Esophagus mucosa (tissue), 1 donor: ENCODE data around the gene LINGO3. TPM values are rescaled to one million over a fixed set of nuclear protein-coding genes. Genes with fewer than 3 reads are reported as not detected.
A peak's percentile ranks its signal among the peaks of the same experiment; 100 is the strongest.

Experiments
- ATAC-seq: fragments of 200-7000 bp; cut with Tn5 transposase; one replicate; pipeline ENCODE4 v1.9.1; 2020
- total RNA-seq: library from RNA; stranded (reverse); gene quantifications from one replicate; pipeline ENCODE4 v1.2.4, GENCODE V29; 2023
- donor health status: DM: yes; HTN: yes; CAD: no.

LINGO3 gene
- total RNA-seq, 1 donor from 2014 or later: not detected

DNA sequence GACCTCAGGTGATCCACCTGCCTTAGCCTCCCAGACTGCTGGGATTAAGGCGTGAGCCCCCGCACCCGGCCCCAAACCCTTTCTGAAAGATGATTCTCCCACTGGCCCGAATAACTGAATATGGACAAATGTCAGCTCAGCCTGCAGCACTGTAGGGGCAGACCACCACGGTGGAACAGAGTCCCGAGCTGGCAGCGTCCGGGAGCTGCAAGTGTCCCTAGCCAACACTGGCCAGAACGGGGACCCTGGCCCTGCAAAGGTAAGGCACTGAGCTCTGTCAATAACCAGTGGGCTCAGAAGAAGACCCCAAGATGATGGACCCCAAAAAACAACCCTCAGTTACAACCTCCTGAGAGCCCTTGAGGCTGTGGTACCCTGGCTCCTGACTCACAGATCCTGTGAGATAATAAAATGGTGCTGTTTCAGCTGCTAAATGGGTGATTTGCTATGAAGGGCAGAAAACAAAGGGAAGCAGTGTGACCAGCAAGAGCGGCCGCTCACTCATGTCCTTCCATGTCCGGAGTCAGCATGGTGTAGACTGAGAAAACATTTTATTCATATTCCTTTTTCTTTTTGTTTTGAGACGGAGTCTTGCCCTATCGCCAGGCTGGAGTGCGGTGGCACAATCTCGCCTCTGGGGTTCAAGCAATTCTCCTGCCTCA, 18.9 kb upstream of the LINGO3 start:
- no peak for ATAC-seq

DNA sequence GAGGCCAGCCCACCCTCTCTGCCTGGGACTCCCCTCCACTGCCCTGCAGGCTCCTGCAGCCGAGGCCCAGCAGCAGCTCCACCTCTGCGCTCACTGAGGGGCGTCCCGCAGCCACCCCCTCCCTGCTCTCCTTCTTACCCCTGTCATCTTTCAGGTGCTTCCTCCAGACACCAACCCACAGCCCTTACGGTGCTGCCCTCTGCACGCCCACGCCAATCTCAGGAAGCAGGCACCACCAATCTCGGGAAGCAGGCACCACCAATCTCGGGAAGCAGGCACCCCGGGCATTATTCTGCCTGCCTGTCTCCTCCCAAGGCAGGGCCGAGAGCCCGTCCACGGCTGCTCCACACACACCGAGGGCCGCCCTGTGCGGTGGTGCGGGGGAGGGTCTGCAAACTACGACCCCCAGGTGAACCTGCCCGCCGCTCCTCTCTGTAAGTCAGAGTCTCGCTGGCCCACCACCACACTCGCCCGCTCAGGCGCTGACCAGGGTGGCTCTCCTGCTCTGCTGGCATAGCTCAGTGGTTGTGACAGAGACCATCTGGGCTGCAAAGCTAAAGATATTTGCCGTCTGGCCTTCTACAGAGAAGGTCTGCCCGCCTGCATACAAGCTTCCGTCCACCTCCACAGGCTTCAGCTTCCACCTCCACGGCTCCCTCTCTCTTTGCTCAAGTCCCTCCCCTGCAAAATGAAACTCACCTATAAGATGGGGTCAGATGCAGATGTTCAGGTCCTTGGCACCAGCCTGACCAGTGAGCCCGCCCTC, 17.5 kb upstream of the LINGO3 start:
- no peak for ATAC-seq

DNA sequence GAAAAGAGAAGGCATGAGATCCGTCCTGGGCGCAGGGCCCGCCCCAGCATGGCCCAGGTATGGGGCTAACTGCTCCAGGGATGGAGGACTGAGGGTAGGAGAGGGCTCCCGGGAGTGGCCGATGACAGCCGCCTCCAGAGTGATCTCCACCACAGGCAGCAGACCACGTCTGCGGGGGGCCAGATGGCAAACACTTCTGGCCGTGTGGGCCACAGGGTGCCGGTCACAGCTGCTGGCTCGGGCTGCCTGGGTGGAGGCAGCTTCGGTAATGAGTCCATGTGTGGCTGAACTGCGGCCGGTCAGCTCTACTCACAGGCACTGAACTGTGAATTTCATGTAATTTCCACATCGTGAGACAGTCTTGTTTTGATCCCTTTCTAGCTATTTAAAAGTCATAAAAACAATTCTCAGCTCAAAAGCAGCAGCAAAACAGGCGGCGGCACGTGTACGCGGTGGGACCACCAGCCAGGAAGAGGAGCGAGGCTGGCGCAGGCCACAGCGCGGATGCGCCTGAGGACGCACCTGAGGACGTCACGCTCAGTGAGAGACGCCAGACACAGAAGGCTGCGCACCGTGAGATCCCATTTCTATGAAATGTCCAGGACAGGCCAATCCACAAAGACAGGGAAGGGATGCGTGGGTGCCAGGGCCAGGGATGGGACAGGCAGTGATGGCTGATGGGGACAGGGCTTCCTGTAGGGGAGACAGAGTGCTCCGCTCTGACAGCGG, 16.4 kb upstream of the LINGO3 start:
- ATAC-seq: no peak

- ATAC-seq: no peak
Observed at GRCh38 chr19:2323707-2324106, 15.8 kb upstream of the LINGO3 start.

DNA sequence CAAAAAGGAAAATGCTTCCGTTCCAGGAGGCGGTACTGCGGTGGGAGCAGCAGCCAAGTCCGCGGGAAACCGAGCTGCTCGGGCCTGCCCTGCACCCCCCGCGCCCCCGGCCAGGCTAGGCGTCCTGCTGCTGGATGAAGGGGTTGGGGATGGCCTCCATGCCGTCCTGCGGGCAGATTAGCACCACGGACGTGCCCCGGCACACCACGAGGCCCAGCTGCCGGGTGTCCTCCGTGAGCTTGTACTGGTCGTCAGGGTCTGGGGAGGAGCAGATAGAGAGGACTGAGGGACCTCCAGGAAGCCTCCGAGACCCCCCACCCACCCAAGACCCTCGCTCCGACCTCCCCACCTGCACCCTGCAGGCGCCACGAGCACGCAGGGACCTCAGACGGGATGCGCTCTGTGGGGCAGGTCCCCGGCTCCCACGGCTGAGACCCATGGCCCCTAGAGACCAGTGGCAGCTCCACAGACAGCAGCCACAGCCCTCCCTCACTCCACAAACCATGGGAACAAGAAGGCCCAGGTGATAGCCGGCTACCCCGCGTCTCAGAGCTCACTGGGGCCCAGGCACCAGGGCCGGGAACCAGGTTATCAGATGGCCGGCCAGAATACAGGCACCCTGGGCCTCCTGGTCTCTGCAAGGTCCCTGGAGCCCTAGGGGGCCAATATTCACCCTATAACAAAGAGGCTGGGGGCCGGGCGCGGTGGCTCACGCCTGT, 13.8 kb upstream of the LINGO3 start:
- ATAC-seq: no peak

- ATAC-seq: peak; percentile 35
Observed at GRCh38 chr19:2320939-2321338, 13.0 kb upstream of the LINGO3 start.

- ATAC-seq: peak; percentile 58
Observed at GRCh38 chr19:2320049-2320448, 12.1 kb upstream of the LINGO3 start.

- ATAC-seq: no peak
Observed at GRCh38 chr19:2319551-2319950, 11.6 kb upstream of the LINGO3 start.

DNA sequence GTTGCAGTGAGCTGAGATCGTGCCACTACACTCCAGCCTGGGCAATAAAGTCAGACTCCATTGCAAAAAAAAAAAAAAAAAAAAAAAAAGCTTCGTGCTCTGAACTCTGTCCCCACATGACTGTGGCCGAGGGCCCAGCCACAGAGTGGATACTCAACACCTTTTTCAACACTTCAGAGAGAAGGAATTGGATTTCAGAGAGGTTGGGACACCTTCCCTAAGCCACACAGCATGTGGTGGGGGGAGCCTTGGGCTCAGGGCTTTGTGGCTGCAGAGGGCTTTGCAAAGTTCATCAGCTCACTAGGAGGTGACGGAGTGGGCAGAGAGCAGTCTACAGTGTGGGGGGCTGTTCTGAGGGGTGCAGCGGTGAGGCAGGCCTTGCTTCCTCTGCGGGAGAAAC, 11.0 kb upstream of the LINGO3 start:
- ATAC-seq: no peak

DNA sequence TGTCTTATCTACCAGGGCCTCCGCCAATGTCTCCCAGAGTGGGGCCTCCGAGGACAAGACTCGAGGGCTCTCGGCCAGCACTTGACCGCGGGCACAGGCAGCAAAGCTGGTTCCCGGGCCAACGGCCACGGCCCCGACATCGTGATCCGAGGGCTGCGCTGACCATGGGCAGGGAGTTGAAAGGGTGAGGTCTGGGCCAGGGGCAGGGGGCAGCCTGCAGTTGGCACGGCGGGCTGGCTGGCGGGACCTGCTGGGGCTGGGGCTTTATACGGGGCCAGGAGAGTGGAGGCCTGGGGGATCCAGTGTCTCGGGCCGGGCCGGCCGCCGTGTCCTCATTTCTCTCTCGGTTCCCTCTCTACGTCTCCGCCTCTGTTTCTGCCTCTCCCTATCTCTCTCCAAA, 9.8 kb upstream of the LINGO3 start:
- ATAC-seq: no peak

GRCh38 chr19:2317300-2317699, 9.3 kb upstream of the LINGO3 start:
- ATAC-seq: no peak

DNA sequence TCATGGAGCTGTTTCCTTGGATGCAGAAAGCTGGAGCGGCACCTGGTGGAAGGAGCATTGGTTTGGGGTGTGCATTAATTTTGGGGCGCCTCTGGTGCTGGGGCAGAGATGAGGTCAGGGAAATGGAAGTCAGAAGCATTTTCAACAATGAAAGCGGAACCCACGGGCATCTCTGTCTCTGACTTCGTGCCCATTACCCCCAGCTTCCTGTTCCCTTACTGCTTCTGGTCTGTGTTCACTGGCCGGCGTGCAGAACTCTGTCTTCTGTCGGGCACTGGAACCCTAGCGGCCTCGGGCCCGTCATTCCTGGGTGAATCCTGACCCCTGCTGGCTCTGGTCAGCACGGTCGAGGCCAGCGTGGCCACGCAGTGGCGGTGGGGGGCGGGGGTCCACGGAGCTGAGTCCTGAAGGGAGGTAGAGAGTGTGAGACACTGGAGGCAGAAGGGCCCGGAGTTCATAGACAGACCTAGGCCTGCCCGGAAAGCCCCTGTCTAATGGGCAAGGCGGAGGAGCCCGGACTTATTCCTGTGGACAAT, 7.9 kb upstream of the LINGO3 start:
- peak; percentile 35 for ATAC-seq

- ATAC-seq: no peak
Observed at GRCh38 chr19:2315121-2315817, 7.3 kb upstream of the LINGO3 start.

GRCh38 chr19:2312820-2313501, 5.0 kb upstream of the LINGO3 start:
- ATAC-seq: no peak

DNA sequence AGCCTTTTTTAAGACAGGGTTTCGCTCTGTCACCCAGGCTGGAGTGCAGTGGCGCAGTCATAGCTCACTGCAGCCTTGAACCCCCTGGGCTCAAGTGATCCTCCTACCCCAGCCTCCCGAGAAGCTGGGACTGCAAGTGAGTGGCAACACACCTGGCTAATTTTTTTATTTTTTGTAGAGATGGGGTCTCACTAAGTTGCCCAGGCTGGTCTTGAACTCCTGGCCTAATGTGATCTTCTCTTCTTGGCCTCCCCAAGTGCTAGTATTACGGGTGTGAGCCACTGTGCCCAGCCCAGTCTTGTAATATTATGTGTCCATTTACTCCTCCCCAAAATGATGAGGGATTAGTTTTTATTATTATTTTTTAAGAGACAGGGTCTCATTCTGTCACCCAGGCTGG, 3.1 kb upstream of the LINGO3 start:
- ATAC-seq: no peak

DNA sequence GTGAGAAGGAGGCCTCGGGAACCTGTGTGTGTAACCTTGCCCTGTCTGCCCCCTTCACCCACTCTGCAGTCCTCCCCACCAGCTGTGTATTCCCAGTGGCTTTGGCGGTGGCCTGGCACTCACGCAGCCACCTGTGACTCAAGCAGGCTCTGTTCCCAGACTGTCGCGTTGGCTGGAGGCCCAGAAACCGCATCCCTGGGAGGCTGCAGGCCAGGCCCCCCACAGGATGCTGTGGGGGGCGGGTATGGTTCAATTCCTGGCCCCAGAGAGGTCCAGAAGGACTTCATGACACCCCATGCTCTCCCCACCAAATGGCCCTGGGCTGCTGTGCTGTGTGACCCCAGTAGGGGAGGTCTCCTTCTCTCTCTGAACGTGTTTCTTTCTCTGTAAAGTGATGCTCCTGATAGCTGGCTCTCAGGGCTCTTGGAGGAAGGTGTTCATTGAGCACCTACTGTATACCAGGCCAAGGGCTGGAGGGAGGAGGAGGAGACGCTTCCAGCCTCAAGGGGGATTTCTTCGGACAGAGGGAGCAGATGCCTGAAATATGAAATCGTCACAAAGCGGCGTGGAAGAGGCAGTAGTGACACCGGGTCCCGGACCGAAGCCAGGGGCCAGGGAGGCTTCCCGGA, 1.9 kb upstream of the LINGO3 start:
- no peak for ATAC-seq

- ATAC-seq: no peak
Observed at GRCh38 chr19:2307518-2308012, 389 bp downstream of the LINGO3 start.

DNA sequence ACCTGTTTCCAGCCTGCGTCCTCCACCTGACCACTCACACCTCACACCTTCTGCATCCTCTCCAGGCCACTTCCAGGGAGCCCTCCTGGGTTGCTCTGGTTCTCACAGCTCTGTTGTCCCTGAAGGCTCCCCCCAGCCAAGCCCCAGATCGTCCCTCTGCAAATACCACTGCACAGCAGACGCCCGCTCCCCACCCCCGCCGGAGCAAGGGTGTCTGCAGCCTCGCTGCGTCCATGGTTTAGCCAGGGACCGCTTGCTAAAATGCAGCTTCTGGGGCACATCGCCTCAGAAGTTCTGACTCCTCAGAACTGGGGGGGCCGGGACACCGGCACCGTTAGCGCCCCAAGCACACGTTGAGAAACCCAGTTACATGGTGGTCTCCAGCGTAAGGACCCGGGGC, 983 bp downstream of the LINGO3 start:
- no peak for ATAC-seq

DNA sequence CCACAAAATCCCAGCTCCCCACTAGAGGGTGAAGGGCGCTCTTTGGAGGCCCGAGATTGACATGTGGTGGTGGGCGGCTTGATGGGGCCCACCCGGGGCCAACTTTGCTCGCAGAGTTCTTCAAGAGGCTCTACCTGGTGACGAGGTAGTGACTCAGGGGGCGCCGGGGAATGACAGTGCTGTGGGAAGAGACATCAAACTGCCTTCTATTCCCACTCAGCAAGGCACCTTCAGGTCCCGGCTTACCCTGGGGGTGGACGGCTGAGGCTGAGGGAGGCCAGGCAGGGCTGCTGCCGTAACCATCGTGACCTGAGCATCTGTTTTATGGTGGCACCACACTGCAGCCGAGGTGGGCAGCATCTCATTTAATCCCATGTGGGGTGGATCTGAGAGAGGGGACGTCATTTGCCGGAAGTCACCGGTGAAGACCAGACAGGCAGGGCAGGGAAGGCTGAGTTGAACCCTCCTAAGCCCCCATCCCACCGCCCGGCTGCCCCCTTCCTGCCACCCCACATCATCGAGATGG, 1.6 kb downstream of the LINGO3 start:
- no peak for ATAC-seq

DNA sequence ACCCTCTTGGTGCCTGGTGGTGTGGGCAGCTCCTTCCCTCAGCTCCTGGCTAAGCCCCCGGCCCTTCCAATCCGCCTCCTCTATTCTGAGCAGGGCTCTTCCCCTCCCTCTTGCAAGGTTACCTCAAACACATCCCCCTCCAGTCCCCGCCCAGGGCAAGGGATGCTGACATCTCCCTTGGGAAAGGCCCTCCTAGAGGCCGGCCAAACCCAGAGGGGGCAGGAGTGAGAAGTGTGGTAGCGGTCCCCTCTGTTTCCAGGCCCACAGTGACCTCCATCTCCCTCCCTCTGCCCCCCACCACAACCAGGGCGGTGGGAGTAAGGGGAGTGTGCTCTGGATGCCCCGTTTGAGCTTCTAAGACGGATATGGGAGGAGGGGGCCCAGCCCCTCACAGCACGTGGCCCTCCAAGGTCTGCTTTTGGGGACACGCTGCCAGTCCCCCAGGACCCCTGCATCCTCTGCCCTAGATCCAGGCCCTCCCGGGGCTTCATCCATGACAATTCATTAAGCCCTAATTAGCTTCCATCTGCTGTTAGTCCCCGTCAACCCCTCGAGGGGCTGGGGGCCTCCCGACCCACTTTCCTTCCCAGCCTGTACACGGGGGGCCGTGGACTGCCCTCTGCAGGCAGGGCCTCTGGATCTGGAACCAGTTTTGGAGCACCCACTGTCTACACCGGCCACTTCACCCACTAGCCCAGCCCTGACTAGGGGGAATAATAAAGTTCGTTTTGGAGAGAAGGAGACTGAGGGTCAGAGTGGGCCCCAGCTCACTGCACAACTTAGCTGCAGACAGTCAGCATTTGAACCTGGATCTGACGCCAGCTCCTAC, 2.3 kb downstream of the LINGO3 start:
- ATAC-seq: no peak
